Fibroblast of the aortic adventitia (primary cell): ENCODE data around the gene SLC31A2. TPM values are rescaled to one million over a fixed set of nuclear protein-coding genes. Genes with fewer than 3 reads are reported as not detected.
"Not testable (repeated sequence)": the region's sequence is repeated elsewhere in the genome, so short reads cannot be mapped to it uniquely, and the experiment has no call there.

Experiments used
- DNase-seq: peaks from one replicate; pipeline ENCODE4 v3.0.0-alpha.2; 2010; ENCODE audit warnings: low read depth
- H3K4me3 ChIP-seq: 2 replicates; pipeline ENCODE4 v1.5.1; 2011; ENCODE audit warnings: low read depth, mild to moderate bottlenecking, control low read depth, low read length, moderate library complexity
- CTCF ChIP-seq: IDR thresholded peaks from 2 replicates; pipeline ENCODE4 v1.5.1; 2011; ENCODE audit warnings: mild to moderate bottlenecking, low read length, control low read depth, inconsistent platforms; ENCODE audit not compliant: insufficient read depth
- total RNA-seq: library from RNA; depleted of rRNA; stranded (reverse); fragments of >200 nt; gene quantifications from 2 replicates; pipeline ENCODE4 v1.2.3, GENCODE V29; 2012; ENCODE audit warnings: low replicate concordance

Gene SLC31A2
- 7.0 and 8.0 TPM in 2 replicates for total RNA-seq

GRCh38 chr9:113150670-113151611, at the start of gene SLC31A2:
Gene SLC31A2 (plus strand): TSS chr9:113151007. CDS start chr9:113151075, 68 bp downstream.
- peak; percentile 33 for TF ChIP-seq CTCF
- peak; percentile 67 for DNase-seq
- H3K4me3 ChIP-seq: peak within 1 kb of the TSS; percentile 89

- H3K4me3 ChIP-seq, DNase-seq: not testable (repeated sequence)
Observed at GRCh38 chr9:113105345-113105744, 45.5 kb upstream of the SLC31A2 start.

- not testable (repeated sequence) for H3K4me3 ChIP-seq
- DNase-seq: peak; percentile 3
Observed at GRCh38 chr9:113111065-113111951, 39.5 kb upstream of the SLC31A2 start.

GRCh38 chr9:113112706-113113510, 37.9 kb upstream of the SLC31A2 start:
- H3K4me3 ChIP-seq: not testable (repeated sequence)

GRCh38 chr9:113118829-113119228, 32.0 kb upstream of the SLC31A2 start:
- not testable (repeated sequence) for DNase-seq, H3K4me3 ChIP-seq

More at GRCh38 chr9:113112706-113113510, 37.9 kb upstream of the SLC31A2 start:
- peak; percentile 8 for DNase-seq

- H3K4me3 ChIP-seq: no peak overlapping the region
- no peak for TF ChIP-seq CTCF
- DNase-seq: no peak
Observed at GRCh38 chr9:113125386-113126035, 25.3 kb upstream of the SLC31A2 start.

GRCh38 chr9:113129466-113129865, 21.3 kb upstream of the SLC31A2 start:
- no peak overlapping the region for H3K4me3 ChIP-seq
- DNase-seq: no peak
- TF ChIP-seq CTCF: no peak

GRCh38 chr9:113129884-113130283, 20.9 kb upstream of the SLC31A2 start:
- DNase-seq: no peak
- no peak for TF ChIP-seq CTCF
- no peak overlapping the region for H3K4me3 ChIP-seq
